BLaER1 (cell line): ENCODE results near the gene KAT2A.
A peak's percentile ranks its signal among the peaks of the same experiment; 100 is the strongest.

Experiments used
- H3K27ac ChIP-seq: shearing (Covaris generic); formaldehyde crosslinking; 2 replicates; pipeline ENCODE4 v1.8.1; 2022
- H3K27me3 ChIP-seq: shearing (Covaris generic); formaldehyde crosslinking; 2 replicates; pipeline ENCODE4 v1.8.1; 2022
- H3K36me3 ChIP-seq: shearing (Covaris generic); formaldehyde crosslinking; 2 replicates; pipeline ENCODE4 v1.8.1; 2022
- H3K4me1 ChIP-seq: shearing (Covaris generic); formaldehyde crosslinking; 2 replicates; pipeline ENCODE4 v1.8.1; 2022
- H3K4me2 ChIP-seq: shearing (Covaris generic); formaldehyde crosslinking; 2 replicates; pipeline ENCODE4 v1.8.1; 2022
- H3K4me3 ChIP-seq: shearing (Covaris generic); formaldehyde crosslinking; 2 replicates; pipeline ENCODE4 v1.8.1; 2022
- H3K9ac ChIP-seq: shearing (Covaris generic); formaldehyde crosslinking; 2 replicates; pipeline ENCODE4 v1.8.1; 2022
- H3K9me3 ChIP-seq: shearing (Covaris generic); formaldehyde crosslinking; 2 replicates; pipeline ENCODE4 v1.8.1; 2022
- H4K20me1 ChIP-seq: shearing (Covaris generic); formaldehyde crosslinking; 2 replicates; pipeline ENCODE4 v1.8.1; 2022
- Cebpa-rat ChIP-seq: shearing (Covaris generic); IDR thresholded peaks from 2 replicates; pipeline ENCODE4 v1.8.1; 2022

KAT2A gene

GRCh38 chr17:42079541-42079940 is 41.6 kb downstream of the KAT2A start:
- H3K27me3 ChIP-seq: no peaks in the 10 kb centered on the region
- TF ChIP-seq Cebpa-rat: no peak
- no peak overlapping the region for H3K27ac ChIP-seq
- no peaks in the 10 kb centered on the region for H3K9me3 ChIP-seq
- peaks cover 4% of the 10 kb centered on the region; the same call in 1 of the 2 replicates for H3K4me1 ChIP-seq
- H3K4me3 ChIP-seq: no peak overlapping the region
- H4K20me1 ChIP-seq: no peaks in the 10 kb centered on the region
- no peak overlapping the region for H3K9ac ChIP-seq
- H3K36me3 ChIP-seq: no peaks in the 10 kb centered on the region
- no peak overlapping the region for H3K4me2 ChIP-seq

DNA sequence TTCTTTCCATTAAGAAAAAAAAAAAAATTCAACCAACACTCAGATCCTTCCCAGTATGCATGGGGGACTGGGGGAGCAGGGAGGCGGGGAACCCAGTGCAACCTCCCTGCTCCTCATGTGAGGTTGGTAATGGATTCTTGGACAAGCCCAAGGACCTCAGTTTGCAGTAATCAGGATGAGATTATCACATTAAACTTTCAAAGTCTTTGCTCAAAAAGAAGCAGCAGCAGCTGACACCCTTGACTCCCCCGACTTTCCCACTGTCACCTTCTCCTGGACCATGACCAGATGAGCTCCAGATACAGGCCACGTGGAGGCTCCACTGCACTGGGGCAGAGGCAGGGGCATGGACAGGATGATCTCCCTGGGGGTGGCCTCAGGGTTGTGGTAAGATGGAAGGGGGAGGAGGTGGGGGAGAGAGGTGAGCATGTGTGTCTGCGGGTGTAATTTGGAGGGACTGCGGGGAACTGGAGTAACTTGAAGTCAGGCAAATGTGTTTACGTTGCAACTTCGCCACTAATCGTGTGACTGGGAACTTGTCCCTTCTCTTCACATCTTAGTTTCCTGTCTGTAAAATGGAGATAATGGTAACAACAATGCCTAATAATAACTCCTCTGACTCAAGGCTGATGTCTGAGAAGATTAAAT is 42.6 kb downstream of the KAT2A start:
- Histone ChIP-seq H3K4me3 (no peak overlapping the region), H3K4me2 (no peak overlapping the region), H3K9me3 (no peaks in the 10 kb centered on the region), H4K20me1 (no peaks in the 10 kb centered on the region), H3K4me1 (peaks cover 4% of the 10 kb centered on the region; the same call in 1 of the 2 replicates), H3K27me3 (peaks cover 6% of the 10 kb centered on the region), H3K9ac (peak overlapping the region; percentile 19; the same call in 1 of the 2 replicates), H3K36me3 (no peaks in the 10 kb centered on the region), H3K27ac (no peak overlapping the region)
- no peak for TF ChIP-seq Cebpa-rat

GRCh38 chr17:42077755-42078154 is 43.4 kb downstream of the KAT2A start:
- no peak overlapping the region for H3K9ac ChIP-seq
- H3K36me3 ChIP-seq: no peaks in the 10 kb centered on the region
- no peaks in the 10 kb centered on the region for H3K9me3 ChIP-seq
- no peak overlapping the region for H3K4me2 ChIP-seq
- no peaks in the 10 kb centered on the region for H4K20me1 ChIP-seq
- no peak overlapping the region for H3K27ac ChIP-seq
- H3K4me1 ChIP-seq: peaks cover 6% of the 10 kb centered on the region
- H3K27me3 ChIP-seq: peaks cover 14% of the 10 kb centered on the region
- H3K4me3 ChIP-seq: no peak overlapping the region
- no peak for TF ChIP-seq Cebpa-rat

DNA sequence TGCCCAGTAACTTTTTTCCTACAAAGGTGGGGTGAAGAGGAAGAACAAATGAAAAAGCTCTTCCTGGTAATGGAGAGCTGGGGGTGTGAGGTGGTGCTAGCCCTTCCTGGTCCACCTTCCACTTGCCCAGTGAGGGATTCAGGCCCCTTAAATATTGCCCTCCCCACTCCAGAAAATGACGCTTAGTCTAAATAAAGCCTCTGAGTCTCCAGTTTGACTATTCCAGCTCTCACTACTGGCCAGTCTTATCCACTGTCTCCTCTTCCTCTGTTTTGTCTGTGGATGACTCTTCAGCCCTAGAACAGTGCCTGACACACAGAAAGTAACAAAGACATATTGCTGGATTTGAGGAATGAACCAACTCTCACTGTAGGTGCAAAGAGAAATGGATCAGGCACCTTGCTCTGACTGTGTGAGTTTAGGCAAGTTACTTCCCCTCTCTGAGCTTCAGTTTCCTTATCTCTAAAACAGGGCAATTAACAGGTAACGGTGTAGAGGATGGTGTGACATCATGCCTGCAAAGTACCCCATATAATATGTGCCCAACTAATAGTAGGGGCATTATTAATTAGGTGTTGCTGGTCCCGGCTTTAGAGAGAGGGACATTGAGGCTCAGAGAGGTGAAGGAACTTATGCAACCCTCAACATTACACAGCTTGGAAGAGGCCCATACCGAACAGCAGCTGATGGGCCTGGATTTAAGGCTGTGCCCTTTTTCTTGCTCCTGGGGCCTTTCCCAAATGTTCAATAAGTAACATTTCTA is 44.2 kb downstream of the KAT2A start:
- H3K4me3 ChIP-seq: no peak overlapping the region
- TF ChIP-seq Cebpa-rat: no peak
- no peaks in the 10 kb centered on the region for H3K36me3 ChIP-seq
- H3K4me1 ChIP-seq: peaks cover 14% of the 10 kb centered on the region
- no peak overlapping the region for H3K4me2 ChIP-seq
- no peak overlapping the region for H3K9ac ChIP-seq
- peaks cover 21% of the 10 kb centered on the region for H3K27me3 ChIP-seq
- H3K9me3 ChIP-seq: no peaks in the 10 kb centered on the region
- no peak overlapping the region for H3K27ac ChIP-seq
- no peaks in the 10 kb centered on the region for H4K20me1 ChIP-seq

GRCh38 chr17:42075789-42076188 is 45.4 kb downstream of the KAT2A start:
- Histone ChIP-seq H4K20me1 (0 out of 2 replicates have a peak, but pooled peaks cover 11% of the 10 kb centered on the region), H3K9ac (no peak overlapping the region), H3K36me3 (no peaks in the 10 kb centered on the region), H3K4me1 (peaks cover 22% of the 10 kb centered on the region), H3K27me3 (peaks cover 33% of the 10 kb centered on the region), H3K4me2 (no peak overlapping the region), H3K4me3 (no peak overlapping the region), H3K27ac (no peak overlapping the region), H3K9me3 (no peaks in the 10 kb centered on the region)
- TF ChIP-seq Cebpa-rat: no peak

DNA sequence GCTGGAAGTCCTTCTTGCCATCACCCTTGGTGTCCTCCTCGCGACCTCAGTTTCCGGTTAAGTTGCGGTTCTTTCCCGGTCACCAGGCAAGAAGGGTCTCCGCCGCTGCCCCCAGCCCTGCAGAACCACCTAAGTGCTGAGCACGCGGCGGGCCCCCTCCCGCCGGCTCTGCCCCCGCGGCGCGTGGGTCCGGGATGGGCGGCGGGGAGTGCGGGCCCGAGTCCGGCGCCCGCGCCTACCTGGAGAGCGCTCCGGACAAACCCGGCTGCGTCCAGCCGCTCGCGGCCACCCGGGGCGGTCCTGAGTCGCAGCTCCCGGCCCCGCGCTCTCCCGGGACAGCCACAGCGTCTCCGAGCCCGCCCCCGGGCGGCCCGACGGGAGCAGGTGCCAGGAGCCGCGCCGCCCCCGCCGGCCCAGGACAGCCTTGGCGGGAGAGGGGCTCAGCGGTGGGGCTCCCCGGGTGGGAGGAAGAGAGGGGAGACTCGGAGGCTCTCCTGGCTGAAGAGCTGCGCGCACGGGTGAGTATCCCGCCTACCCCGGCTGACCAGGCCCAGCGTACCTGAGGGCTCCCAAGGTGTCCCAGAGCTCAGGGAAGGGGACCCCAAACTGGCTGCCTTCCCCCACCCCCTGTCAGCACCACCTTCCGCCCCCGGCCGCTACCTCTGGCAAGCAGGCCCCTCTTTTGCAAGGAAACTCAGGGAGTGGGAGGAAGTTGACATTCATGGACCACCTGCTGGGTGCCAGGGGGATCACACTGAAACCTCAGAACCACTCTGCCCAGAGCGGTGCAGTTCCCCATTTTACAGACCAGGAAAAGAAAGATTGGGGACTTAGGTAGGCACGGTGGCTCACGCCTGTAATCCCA is 48.6 kb downstream of the KAT2A start:
- H3K9ac ChIP-seq: no peak overlapping the region
- no peaks in the 10 kb centered on the region for H3K36me3 ChIP-seq
- no peak overlapping the region for H3K27ac ChIP-seq
- no peak for TF ChIP-seq Cebpa-rat
- H3K4me1 ChIP-seq: peaks cover 22% of the 10 kb centered on the region
- no peaks in the 10 kb centered on the region for H3K9me3 ChIP-seq
- H3K27me3 ChIP-seq: peaks cover 40% of the 10 kb centered on the region
- H3K4me2 ChIP-seq: peak overlapping the region; percentile 68
- H4K20me1 ChIP-seq: 0 out of 2 replicates have a peak, but pooled peaks cover 12% of the 10 kb centered on the region
- peak overlapping the region; percentile 48 for H3K4me3 ChIP-seq

DNA sequence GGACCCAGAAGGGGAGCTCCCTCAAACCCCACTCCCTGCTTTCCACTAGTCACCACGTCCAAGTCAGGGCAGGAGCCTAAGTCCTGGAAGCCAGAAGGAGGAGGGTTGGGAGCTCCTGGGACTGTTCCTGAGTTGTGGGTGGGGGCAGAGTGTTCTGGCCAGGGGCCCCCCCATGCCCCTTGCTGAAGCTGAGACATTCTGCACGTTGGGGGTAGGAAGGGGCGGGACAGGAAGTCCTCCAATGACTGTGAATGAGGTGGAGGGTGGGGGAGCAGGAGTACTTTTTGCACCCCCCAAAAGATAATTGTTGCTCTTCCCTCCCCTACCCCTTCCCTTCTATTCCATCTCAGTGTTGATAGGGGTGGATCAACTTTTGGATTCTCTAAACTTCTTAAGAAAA is 49.4 kb downstream of the KAT2A start:
- H3K4me1 ChIP-seq: peaks cover 22% of the 10 kb centered on the region
- no peaks in the 10 kb centered on the region for H3K9me3 ChIP-seq
- peaks cover 40% of the 10 kb centered on the region for H3K27me3 ChIP-seq
- no peaks in the 10 kb centered on the region for H3K36me3 ChIP-seq
- H3K9ac ChIP-seq: no peak overlapping the region
- H3K4me3 ChIP-seq: no peak overlapping the region
- H3K27ac ChIP-seq: no peak overlapping the region
- 0 out of 2 replicates have a peak, but pooled peaks cover 12% of the 10 kb centered on the region for H4K20me1 ChIP-seq
- no peak for TF ChIP-seq Cebpa-rat
- peak overlapping the region; percentile 68 for H3K4me2 ChIP-seq

- no peak overlapping the region for H3K9ac ChIP-seq
- no peaks in the 10 kb centered on the region for H3K9me3 ChIP-seq
- H3K4me2 ChIP-seq: no peak overlapping the region
- peaks cover 39% of the 10 kb centered on the region for H3K27me3 ChIP-seq
- TF ChIP-seq Cebpa-rat: no peak
- H3K36me3 ChIP-seq: no peaks in the 10 kb centered on the region
- peaks cover 37% of the 10 kb centered on the region for H3K4me1 ChIP-seq
- H3K4me3 ChIP-seq: no peak overlapping the region
- 0 out of 2 replicates have a peak, but pooled peaks cover 12% of the 10 kb centered on the region for H4K20me1 ChIP-seq
- no peak overlapping the region for H3K27ac ChIP-seq
Observed at GRCh38 chr17:42068979-42069378, 52.2 kb downstream of the KAT2A start.

GRCh38 chr17:42067371-42068091 is 53.6 kb downstream of the KAT2A start:
- Histone ChIP-seq H3K9ac (no peak overlapping the region), H3K27ac (no peak overlapping the region), H3K4me1 (peaks cover 47% of the 10 kb centered on the region), H4K20me1 (0 out of 2 replicates have a peak, but pooled peaks cover 12% of the 10 kb centered on the region), H3K36me3 (no peaks in the 10 kb centered on the region), H3K27me3 (peaks cover 24% of the 10 kb centered on the region), H3K4me2 (no peak overlapping the region), H3K9me3 (no peaks in the 10 kb centered on the region), H3K4me3 (no peak overlapping the region)
- TF ChIP-seq Cebpa-rat: no peak
